ENCODE data around the gene ICAM4.

Gene ICAM4

DNA sequence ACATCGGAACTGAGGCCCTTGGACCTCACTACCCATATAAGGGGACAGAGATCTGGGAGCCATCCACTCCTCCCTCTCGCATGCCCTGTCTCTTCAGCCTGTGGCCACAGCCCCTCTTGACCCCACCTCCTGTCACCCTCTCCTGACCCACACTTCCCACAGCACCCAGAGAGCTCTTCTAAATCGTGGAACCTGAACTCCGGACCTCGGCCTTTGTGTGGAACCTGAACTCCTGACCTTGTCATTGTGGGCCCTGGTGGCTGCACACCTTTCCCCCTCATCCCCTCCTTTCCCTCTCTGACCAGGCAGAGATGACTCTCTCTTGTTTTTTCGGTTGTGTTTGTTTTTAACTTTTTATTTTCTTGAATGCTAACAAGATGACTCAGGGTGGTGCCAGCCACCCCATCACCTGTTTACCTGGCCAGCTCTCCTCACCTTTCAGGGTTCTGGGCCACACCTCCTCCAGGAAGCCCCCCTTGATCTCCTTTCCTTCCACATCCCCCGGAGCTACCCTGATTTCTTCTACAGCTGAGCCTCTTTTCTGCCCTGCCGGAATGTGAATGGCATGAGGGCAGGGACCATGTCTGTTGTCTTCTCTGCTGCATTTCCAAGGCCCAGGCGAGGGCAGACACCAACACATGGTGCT is 29.7 kb upstream of the ICAM4 start:
- H3K4me3 ChIP-seq (ENCODE audit: low read length): no peak overlapping the region
- H3K27me3 ChIP-seq (ENCODE audit: insufficient read depth, low read length): no peaks in the 10 kb centered on the region

DNA sequence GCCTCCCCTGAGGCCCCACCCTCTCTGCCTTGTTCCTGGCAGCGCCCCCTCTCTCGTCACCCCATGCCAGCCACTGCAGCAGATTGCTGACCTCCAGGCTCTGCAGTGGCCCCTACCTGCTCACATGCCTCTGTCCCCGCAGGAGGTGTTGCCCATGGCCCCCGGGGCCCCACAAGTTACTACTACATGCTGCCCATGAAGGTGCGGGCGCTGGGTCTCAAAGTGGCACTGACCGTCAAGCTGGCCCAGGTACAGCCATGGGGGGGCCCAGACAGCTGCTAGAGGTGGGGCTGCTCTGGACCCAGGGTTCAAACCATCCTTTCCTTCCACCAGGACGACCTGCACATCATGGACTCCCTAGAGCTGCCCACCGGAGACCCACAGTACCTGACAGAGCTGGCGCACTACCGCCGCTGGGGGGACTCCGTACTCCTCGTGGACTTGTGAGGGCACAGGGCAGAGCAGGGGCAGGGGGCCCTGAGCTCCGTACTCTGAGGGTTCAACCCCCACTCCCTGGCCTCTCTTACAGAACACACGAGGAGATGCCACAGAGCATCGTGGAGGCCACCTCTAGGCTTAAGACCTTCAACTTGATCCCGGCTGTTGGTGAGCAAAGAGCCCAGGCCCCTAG is 28.6 kb upstream of the ICAM4 start:
- peaks cover 44% of the 10 kb centered on the region for H3K36me3 ChIP-seq (ENCODE audit: insufficient read depth, low read length)
- no peaks in the 10 kb centered on the region for H3K9me3 ChIP-seq (ENCODE audit: low read length)
- H3K4me1 ChIP-seq (ENCODE audit: insufficient read depth, low read length): peaks cover 2% of the 10 kb centered on the region
- no peaks in the 10 kb centered on the region for H3K27me3 ChIP-seq (ENCODE audit: insufficient read depth, low read length)
- no peak overlapping the region for H3K4me3 ChIP-seq (ENCODE audit: low read length)
- no peak overlapping the region for H2AFZ ChIP-seq (ENCODE audit: low read depth, low read length)

More for the DNA sequence above, 29.7 kb upstream of the ICAM4 start:
- no peak overlapping the region for H2AFZ ChIP-seq (ENCODE audit: low read depth, low read length)
- no peaks in the 10 kb centered on the region for H3K9me3 ChIP-seq (ENCODE audit: low read length)
- H3K36me3 ChIP-seq (ENCODE audit: insufficient read depth, low read length): peaks cover 44% of the 10 kb centered on the region
- H3K4me1 ChIP-seq (ENCODE audit: insufficient read depth, low read length): peaks cover 8% of the 10 kb centered on the region

DNA sequence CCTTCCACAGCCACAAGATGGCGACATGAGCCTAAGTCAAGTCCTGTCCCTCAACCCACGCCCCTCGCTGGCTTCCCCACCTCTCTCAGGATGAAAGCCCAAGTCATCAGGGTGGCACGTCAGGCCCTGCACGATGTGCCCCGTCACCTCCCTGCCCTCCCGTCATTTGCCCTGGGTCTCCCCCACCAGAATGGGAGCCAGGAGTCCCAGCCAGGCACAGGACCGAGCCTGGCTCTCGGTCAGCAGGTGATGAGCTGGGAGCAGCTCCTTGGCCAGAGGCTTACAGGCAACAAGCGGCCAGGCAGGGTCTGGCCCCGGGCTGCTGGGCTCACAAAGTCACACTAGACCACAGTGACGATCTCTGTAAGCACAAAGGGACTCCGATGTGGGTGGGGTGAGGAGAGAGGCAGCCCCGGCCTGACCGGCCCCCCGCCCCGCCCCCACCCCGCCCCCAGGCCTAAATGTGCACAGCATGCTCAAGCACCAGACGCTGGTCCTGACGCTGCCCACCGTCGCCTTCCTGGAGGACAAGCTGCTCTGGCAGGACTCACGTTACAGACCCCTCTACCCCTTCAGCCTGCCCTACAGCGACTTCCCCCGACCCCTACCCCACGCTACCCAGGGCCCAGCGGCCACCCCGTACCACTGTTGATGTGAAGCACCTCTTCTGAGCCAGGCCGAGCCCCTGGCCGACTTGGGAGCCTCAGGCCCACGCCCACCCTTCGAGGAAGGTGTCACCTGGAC is 27.4 kb upstream of the ICAM4 start:
- Histone ChIP-seq H3K4me3 (ENCODE audit: low read length) (no peak overlapping the region), H2AFZ (ENCODE audit: low read depth, low read length) (no peak overlapping the region), H3K9me3 (ENCODE audit: low read length) (no peaks in the 10 kb centered on the region), H3K27me3 (ENCODE audit: insufficient read depth, low read length) (no peaks in the 10 kb centered on the region), H3K4me1 (ENCODE audit: insufficient read depth, low read length) (peaks cover 2% of the 10 kb centered on the region), H3K36me3 (ENCODE audit: insufficient read depth, low read length) (peaks cover 38% of the 10 kb centered on the region)

DNA sequence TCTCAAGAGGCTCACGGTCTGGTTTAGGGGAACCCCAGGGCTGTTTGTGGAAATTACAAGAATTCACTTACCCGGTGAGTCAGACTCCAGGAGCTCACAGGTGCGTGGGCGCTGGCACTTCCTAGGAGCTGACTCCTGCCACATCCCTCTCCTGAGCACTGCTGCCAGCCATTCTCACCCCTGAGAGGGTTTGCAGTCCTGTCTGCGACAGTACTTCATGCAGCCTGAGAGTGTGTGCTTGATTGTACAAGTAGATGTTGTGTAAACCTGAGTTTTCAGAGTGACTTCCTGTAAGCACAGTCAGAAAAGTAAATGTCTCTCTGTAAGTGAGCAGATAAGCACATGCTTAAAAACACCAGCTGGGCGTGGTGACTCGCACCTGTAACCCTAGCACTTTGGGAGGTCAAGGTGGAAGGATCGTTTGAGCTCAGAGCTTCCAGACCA is 26.6 kb upstream of the ICAM4 start:
- no peaks in the 10 kb centered on the region for H3K9me3 ChIP-seq (ENCODE audit: low read length)
- H2AFZ ChIP-seq (ENCODE audit: low read depth, low read length): no peak overlapping the region
- H3K4me3 ChIP-seq (ENCODE audit: low read length): no peak overlapping the region
- peaks cover 2% of the 10 kb centered on the region for H3K4me1 ChIP-seq (ENCODE audit: insufficient read depth, low read length)
- H3K27me3 ChIP-seq (ENCODE audit: insufficient read depth, low read length): no peaks in the 10 kb centered on the region
- peaks cover 33% of the 10 kb centered on the region for H3K36me3 ChIP-seq (ENCODE audit: insufficient read depth, low read length)

DNA sequence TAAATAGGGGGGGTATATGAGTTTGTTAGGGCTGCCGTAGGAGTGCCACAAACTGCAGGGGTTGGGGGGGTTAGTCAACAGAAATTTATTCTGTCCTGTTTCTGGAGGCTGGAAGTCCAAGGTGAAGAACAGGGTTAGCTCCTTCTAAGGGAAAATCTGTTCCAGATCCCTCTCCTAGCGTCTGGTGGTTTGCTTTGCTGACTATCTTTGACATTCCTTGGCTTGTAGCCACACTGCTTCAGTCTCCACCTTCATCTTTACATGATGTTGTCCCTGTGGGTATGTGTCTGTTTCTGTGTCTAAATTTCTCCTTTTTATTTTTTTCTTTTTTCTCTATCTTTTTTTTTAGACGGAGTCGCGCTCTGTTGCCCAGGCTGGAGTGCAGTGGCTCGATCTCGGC is 24.0 kb upstream of the ICAM4 start:
- Histone ChIP-seq H3K9me3 (ENCODE audit: low read length) (no peaks in the 10 kb centered on the region), H3K4me3 (ENCODE audit: low read length) (no peak overlapping the region), H3K27me3 (ENCODE audit: insufficient read depth, low read length) (no peaks in the 10 kb centered on the region), H3K36me3 (ENCODE audit: insufficient read depth, low read length) (peaks cover 10% of the 10 kb centered on the region), H2AFZ (ENCODE audit: low read depth, low read length) (no peak overlapping the region), H3K4me1 (ENCODE audit: insufficient read depth, low read length) (peaks cover 2% of the 10 kb centered on the region)

DNA sequence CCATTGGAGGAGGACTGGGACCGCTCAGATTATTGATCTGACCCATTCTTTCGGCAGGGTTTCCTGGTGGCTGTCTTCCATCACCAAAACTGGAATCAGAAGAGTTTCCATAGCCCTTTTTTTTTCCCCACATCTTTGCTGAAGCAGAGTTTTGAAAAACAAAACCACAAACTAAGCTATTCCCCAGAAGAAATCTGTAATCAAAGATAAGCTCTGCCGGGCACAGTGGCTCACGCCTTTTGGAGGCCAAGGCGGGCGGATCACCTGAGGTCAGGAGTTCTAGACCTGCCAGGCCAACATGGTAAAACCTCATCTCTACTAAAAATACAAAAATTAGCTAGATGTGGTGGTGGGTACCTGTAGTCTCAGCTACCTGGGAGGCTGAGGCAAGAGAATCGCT is 20.0 kb upstream of the ICAM4 start:
- Histone ChIP-seq H3K36me3 (ENCODE audit: insufficient read depth, low read length) (no peaks in the 10 kb centered on the region), H3K27me3 (ENCODE audit: insufficient read depth, low read length) (no peaks in the 10 kb centered on the region), H3K4me1 (ENCODE audit: insufficient read depth, low read length) (peaks cover 12% of the 10 kb centered on the region), H3K9me3 (ENCODE audit: low read length) (no peaks in the 10 kb centered on the region), H3K4me3 (ENCODE audit: low read length) (no peak overlapping the region), H2AFZ (ENCODE audit: low read depth, low read length) (no peak overlapping the region)

DNA sequence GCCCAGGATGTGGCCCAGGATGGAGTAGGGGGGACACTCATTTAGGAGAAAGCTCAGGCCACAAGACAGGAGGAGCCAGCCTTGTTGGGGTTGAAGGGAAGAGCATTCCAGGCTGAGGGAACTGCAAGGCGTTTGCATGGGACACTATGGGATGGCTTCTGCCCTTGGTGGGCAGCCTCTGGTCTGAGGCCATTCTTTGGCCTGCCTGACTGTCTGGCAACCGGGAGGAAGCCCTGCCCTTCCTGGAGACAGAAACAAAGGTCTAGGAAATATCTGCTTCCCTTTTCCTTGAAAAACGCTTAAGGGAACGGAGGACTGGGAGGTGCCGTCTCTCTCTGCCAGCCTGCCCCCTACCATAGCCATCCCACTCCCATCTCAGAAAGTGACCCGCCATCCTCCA is 18.7 kb upstream of the ICAM4 start:
- Histone ChIP-seq H3K36me3 (ENCODE audit: insufficient read depth, low read length) (no peaks in the 10 kb centered on the region), H3K4me1 (ENCODE audit: insufficient read depth, low read length) (peaks cover 12% of the 10 kb centered on the region), H3K9me3 (ENCODE audit: low read length) (no peaks in the 10 kb centered on the region), H2AFZ (ENCODE audit: low read depth, low read length) (no peak overlapping the region), H3K27me3 (ENCODE audit: insufficient read depth, low read length) (no peaks in the 10 kb centered on the region), H3K4me3 (ENCODE audit: low read length) (no peak overlapping the region)

DNA sequence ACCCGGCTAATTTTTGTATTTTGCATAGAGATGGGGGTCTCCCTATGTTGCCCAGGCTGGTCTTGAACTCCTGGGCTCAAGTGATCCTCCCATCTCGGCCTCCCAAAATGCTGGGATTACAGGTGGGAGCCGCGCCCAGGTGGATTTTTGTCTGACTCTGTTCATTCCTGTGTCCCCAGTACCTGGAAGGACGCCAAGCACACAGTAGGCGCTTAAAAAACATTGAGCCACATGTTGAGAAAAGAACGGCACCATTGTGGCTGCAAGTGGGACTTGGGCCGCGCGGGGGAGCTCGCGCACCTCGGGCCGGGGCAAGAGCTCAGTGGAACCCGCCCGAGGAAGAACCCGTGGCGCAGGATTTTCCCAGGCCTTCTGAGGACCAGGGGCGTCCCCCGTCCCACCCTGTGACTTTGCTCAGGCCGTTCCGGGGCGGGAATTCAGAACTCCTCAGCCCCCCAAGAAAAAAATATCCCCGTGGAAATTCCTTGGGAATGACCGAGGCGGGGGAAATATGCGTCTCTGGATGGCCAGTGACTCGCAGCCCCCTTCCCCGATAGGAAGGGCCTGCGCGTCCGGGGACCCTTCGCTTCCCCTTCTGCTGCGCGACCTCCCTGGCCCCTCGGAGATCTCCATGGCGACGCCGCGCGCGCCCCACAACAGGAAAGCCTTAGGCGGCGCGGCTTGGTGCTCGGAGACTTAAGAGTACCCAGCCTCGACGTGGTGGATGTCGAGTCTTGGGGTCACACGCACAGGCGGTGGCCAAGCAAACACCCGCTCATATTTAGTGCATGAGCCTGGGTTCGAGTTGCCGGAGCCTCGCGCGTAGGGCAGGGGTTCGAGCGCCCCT is 17.2 kb upstream of the ICAM4 start:
- peaks cover 12% of the 10 kb centered on the region for H3K4me1 ChIP-seq (ENCODE audit: insufficient read depth, low read length)
- H3K27me3 ChIP-seq (ENCODE audit: insufficient read depth, low read length): no peaks in the 10 kb centered on the region
- H2AFZ ChIP-seq (ENCODE audit: low read depth, low read length): peak overlapping the region; percentile 43
- no peaks in the 10 kb centered on the region for H3K9me3 ChIP-seq (ENCODE audit: low read length)
- no peaks in the 10 kb centered on the region for H3K36me3 ChIP-seq (ENCODE audit: insufficient read depth, low read length)
- H3K4me3 ChIP-seq (ENCODE audit: low read length): peak overlapping the region; percentile 20

DNA sequence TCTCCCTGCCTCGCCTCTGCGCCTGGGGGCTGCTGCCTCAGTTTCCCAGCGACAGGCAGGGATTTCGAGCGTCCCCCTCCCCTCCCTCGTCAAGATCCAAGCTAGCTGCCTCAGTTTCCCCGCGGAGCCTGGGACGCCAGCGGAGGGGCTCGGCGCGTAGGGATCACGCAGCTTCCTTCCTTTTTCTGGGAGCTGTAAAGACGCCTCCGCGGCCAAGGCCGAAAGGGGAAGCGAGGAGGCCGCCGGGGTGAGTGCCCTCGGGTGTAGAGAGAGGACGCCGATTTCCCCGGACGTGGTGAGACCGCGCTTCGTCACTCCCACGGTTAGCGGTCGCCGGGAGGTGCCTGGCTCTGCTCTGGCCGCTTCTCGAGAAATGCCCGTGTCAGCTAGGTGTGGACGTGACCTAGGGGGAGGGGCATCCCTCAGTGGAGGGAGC is 16.6 kb upstream of the ICAM4 start:
- Histone ChIP-seq H2AFZ (ENCODE audit: low read depth, low read length) (peak overlapping the region; percentile 43), H3K36me3 (ENCODE audit: insufficient read depth, low read length) (no peaks in the 10 kb centered on the region), H3K9me3 (ENCODE audit: low read length) (no peaks in the 10 kb centered on the region), H3K27me3 (ENCODE audit: insufficient read depth, low read length) (no peaks in the 10 kb centered on the region), H3K4me3 (ENCODE audit: low read length) (peak overlapping the region; percentile 34), H3K4me1 (ENCODE audit: insufficient read depth, low read length) (peaks cover 12% of the 10 kb centered on the region)

DNA sequence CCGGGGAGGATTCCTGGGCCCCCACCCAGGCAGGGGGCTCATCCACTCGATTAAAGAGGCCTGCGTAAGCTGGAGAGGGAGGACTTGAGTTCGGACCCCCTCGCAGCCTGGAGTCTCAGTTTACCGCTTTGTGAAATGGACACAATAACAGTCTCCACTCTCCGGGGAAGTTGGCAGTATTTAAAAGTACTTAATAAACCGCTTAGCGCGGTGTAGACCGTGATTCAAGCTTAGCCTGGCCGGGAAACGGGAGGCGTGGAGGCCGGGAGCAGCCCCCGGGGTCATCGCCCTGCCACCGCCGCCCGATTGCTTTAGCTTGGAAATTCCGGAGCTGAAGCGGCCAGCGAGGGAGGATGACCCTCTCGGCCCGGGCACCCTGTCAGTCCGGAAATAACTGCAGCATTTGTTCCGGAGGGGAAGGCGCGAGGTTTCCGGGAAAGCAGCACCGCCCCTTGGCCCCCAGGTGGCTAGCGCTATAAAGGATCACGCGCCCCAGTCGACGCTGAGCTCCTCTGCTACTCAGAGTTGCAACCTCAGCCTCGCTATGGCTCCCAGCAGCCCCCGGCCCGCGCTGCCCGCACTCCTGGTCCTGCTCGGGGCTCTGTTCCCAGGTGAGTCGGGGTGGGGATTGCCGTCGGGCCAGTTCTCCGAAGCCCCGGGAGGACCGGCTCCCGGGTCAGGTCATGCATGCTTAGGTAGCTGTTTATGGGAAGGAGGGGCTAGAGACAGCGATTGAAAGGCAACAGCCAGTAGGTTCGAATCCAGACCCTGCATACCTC is 15.9 kb upstream of the ICAM4 start, which contains the start of gene ICAM1:
Gene ICAM1 (plus strand): TSS at position 505 of the 779 bp plus-strand sequence. CDS start 40 bp downstream, at position 545.
- Histone ChIP-seq H3K4me3 (ENCODE audit: low read length) (peak within 1 kb of the TSS; percentile 34), H3K36me3 (ENCODE audit: insufficient read depth, low read length) (no peaks in the 10 kb centered on the region), H3K9me3 (ENCODE audit: low read length) (no peaks in the 10 kb centered on the region), H3K27me3 (ENCODE audit: insufficient read depth, low read length) (no peaks in the 10 kb centered on the region), H2AFZ (ENCODE audit: low read depth, low read length) (peak within 1 kb of the TSS; percentile 46), H3K4me1 (ENCODE audit: insufficient read depth, low read length) (peaks cover 12% of the 10 kb centered on the region)

DNA sequence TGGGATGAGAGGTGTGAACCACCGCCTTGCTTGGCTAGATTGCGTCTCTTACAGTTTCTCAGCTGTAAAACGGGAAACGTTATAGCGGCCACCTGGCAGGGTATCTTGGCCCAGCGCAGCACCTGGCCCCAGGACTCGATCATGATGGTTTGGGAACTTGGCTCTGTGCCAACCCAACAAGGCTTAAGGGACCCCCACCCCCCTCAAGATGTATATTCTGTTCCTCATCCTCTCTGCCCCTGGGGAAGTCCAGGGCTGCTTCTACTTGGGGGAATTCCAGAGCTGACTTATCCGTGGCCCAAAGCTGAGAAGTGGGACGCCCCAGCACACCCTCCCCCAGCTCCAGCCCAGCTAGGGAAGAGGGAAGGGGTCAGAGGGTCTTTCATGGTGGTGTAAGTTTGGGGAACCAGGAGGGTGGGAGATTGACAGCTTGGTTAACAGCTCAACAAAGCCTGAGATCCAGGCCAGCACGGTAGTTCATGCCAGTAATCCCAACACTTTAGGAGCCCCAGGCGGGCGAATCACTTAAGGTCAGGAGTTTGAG is 15.1 kb upstream of the ICAM4 start:
- H3K4me3 ChIP-seq (ENCODE audit: low read length): peak overlapping the region; percentile 34
- H3K36me3 ChIP-seq (ENCODE audit: insufficient read depth, low read length): no peaks in the 10 kb centered on the region
- H3K9me3 ChIP-seq (ENCODE audit: low read length): no peaks in the 10 kb centered on the region
- peaks cover 12% of the 10 kb centered on the region for H3K4me1 ChIP-seq (ENCODE audit: insufficient read depth, low read length)
- H3K27me3 ChIP-seq (ENCODE audit: insufficient read depth, low read length): no peaks in the 10 kb centered on the region
- no peak overlapping the region for H2AFZ ChIP-seq (ENCODE audit: low read depth, low read length)

DNA sequence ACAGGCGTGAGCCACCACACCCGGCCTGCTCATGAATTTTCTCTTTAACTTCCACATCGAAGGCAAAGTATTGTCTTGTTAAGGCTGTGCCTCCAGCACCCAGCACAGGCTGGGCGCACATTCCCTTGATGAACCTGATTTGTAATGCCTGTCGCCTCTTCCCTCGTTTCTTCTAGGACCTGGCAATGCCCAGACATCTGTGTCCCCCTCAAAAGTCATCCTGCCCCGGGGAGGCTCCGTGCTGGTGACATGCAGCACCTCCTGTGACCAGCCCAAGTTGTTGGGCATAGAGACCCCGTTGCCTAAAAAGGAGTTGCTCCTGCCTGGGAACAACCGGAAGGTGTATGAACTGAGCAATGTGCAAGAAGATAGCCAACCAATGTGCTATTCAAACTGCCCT is 12.2 kb upstream of the ICAM4 start:
- Histone ChIP-seq H3K27me3 (ENCODE audit: insufficient read depth, low read length) (no peaks in the 10 kb centered on the region), H3K4me3 (ENCODE audit: low read length) (no peak overlapping the region), H2AFZ (ENCODE audit: low read depth, low read length) (no peak overlapping the region), H3K36me3 (ENCODE audit: insufficient read depth, low read length) (peaks cover 4% of the 10 kb centered on the region), H3K4me1 (ENCODE audit: insufficient read depth, low read length) (peaks cover 12% of the 10 kb centered on the region), H3K9me3 (ENCODE audit: low read length) (no peaks in the 10 kb centered on the region)

All from neuron (in vitro differentiated cells).